NCI-H128 (cell line): ENCODE measurements around the gene RPL22.

ENCODE experiments used
- DNase-seq: peaks from one replicate; lab custom pipeline; 2025; ENCODE audit not compliant: unreplicated experiment; lab: John Stamatoyannopoulos, UW

The RPL22 gene

GRCh38 chr1:6157132-6157527, 42.3 kb downstream of the RPL22 start:
- no peak for DNase-seq

DNA sequence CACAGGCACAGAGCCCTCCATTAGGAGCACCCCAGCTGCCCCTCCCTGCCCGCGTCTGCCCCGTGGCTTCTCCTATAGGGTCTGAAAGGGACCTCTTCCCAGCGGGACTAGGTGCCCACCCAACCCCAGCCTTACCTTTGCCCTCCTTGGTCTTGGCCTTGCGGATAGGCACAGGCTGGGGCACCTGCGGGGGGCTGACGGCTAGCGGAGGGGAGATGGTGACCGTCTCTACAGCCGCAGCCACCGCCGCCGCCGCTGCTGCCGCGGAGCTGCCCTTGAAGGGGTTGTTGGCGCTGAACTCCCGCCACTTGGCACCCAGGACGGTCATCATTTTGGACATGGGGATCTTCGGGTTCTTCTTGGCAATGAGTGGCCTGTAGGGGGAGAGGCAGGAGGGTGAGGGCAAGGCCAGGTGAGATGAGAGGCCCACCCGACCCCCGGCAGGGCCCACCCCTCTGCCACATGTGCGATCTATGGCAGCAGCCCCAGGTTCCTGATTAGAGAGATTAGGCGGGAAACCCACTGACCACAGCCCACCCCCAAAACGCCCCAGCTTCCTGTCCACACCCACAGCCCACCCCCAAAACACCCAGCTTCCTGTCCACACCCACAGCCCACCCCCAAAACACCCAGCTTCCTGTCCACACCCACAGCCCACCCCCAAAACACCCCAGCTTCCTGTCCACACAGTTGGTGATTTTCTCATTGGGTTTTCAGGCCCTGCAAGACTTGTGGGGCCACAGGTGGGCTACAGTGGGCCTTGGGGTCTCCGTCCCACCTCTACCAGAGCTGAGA, 44.7 kb downstream of the RPL22 start:
- DNase-seq: no peak

- DNase-seq: no peak
Observed at GRCh38 chr1:6152882-6153281, 46.5 kb downstream of the RPL22 start.

DNA sequence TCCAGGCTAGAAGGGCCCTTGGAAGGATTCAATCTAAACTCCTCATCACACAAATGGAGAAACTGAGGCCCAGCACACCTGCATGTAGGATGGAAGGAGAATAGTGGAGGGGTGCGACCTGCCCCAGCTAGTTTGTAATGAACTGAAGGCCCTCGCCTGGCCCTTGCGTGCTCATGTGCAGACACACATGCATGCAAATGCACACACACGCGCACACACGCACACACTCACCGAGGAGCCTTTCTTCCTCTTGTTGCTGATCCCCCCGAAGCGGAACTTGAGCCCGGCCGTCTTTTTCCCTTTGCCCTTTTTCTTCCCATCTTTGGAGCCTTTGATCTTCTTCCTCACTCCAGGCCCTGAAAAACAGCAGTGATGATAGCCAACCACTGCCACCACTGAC, 47.2 kb downstream of the RPL22 start:
- no peak for DNase-seq

DNA sequence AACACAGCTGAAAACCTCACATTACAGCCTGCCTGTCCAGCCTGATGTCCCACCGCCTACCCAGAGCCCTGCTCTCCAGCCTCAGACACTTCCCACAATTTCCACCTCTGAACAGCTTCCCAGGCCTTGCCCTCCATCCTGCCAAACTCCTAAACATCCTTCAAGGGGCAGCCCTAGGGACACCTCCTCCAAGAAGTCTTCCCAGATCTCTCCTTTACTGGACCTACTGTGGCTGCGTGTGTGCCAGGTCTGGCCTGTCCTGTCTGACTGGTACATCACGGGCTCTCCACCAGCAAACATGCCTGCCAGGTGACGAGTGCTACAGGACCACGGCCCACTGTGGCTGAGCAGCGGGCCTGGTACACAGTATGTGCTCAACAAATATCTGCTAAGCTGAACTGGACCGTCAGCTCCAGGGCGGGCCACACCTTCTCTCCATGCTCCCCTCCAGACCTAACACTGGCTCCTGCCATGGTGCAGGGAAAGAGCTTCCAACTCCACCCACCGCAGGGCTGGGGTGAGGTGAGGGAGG, 48.0 kb downstream of the RPL22 start:
- no peak for DNase-seq

DNA sequence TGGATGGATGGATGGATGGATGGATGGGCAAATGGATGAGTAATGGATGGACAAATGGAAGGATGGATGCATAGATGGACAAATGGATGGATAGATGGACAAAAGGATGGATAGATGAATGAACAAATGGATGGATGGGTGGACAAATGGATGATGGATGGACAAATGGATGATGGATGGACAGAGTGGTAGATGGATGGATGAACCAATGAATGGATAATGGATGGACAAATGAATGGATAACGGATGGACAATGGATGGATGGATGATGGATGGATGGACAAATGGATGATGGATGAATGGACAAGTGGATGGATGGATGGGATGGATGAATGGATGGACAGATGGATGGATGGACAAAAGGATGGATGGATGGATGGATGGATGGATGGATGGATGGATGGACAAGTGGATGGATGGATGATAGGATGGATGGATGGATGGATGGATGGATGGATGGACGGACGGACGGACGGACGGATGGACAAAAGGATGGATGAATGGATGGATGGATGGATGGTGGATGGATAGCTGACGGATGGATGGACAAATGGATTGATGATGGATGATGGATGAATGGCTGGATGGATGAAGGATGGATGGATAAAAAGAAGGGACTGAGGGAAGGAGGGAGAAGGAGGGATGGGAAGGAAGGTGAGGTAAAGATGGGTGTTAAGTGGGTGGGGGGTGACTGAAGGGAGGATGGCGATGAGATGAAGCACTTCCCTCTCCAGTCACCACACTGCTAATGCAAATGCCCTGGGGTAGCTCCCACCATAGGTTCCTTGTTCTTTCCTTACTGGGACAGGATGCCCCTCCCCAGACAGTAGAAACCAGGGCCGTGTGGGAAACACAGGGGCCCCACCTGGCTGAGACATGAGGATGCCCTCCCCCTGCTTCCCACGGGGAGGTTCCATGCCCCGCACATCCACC, 49.1 kb downstream of the RPL22 start:
- no peak for DNase-seq

DNA sequence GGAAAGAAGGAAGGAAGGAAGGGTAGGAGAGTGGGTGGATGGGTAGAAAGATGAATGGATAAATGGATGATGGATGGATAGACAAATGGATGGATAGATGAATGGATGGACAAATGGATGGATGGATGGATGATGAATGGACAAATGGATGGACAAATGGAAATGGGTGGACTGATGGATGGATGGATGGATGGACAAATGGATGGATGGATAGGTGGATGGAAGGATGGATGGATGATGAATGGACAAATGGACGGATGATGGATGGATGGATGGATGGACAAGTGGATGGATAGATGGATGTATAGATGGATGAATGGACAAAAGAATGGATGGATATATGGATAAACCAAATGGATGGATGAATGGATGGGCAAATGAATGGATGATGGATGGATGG, 49.8 kb downstream of the RPL22 start:
- DNase-seq: no peak

GRCh38 chr1:6148497-6149241, 50.7 kb downstream of the RPL22 start:
- DNase-seq: peak; percentile 40

DNA sequence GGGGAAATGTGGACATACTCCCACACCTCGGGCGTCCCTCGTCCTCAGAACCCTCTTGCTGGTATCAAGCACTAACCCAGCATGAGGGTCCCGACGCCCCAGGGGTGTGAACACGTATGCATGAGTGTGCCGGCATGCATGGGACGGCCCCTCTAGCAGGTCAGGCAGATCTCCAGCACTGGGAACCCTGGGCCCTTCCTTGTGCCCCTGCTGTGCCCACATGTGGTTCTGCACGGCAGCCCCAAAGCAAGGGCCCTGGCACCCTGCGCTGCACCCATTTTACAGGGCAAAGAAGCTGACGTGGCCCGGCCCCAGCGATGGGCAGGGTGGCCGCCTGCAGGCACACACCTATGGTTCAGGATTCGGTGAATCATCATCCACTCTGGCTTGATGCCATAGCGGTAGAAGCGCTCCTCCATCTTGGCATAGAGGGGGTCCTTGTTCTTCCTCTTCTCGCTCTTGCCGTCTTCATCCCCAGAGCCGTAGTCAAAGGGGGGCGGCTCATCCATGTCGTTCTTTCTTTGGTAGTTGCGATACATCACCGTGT, 53.5 kb downstream of the RPL22 start:
- no peak for DNase-seq

DNA sequence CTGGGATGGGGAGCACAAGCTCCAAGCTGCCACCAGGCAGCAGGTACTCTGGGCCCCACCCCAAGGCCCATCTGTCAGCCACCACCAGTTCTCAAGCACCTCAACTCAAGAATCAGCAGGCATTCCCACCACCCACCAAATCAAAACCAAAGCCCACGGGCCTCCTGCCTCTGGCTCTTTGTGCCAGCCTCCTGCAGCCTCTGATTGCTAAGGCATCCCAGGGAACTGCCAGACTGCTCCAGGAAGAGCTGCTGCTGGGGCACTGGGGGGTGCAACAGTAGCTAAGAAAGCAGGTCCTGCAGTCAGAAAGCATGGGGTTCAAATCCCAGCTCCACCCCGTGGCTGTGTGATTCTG, 54.0 kb downstream of the RPL22 start:
- DNase-seq: no peak

GRCh38 chr1:6144647-6145395, 54.6 kb downstream of the RPL22 start:
- DNase-seq: no peak

DNA sequence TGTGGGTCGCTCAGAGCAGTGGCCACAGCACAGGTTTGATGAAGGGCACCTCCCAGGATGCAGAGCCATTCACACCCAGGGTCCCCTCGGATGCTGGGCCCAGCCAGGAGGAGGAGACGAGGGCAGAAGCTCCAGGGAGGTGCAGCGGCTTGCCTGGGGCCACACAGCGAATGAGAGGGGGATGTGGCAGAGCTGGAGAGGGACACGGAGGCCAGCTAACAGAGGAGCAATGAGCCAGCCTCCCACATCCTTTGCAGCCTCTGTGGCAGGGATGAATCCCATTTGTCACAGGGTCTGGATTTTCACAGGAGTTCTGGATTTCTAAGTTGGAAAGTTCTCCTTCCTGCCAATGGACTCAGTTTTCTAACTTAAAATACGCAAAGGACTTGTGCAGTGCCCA, 55.2 kb downstream of the RPL22 start:
- DNase-seq: no peak

- DNase-seq: no peak
Observed at GRCh38 chr1:6143395-6143794, 56.0 kb downstream of the RPL22 start.

- DNase-seq: no peak
Observed at GRCh38 chr1:6142734-6143133, 56.7 kb downstream of the RPL22 start.

GRCh38 chr1:6142036-6142621, 57.3 kb downstream of the RPL22 start:
- DNase-seq: no peak

GRCh38 chr1:6141592-6141991, 57.8 kb downstream of the RPL22 start:
- DNase-seq: no peak

DNA sequence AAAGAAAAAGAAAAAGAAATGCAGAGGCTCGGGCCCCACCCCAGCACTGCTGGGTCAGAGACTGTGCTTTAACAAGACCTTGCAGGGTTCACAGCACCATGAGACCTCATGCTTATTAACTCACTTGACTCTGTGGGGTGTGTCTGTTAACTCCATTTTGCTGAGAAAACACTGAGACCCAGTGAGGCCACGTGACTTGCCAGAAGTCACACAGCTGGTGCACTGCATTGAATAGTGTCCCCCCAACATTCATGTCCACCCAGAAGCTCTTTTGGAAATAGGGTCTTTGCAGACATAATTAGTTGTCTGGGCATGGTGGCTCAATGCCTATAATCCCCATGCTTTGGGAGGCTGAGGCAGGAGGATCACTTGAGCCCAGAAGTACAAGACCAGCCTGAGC, 59.0 kb downstream of the RPL22 start:
- no peak for DNase-seq

DNA sequence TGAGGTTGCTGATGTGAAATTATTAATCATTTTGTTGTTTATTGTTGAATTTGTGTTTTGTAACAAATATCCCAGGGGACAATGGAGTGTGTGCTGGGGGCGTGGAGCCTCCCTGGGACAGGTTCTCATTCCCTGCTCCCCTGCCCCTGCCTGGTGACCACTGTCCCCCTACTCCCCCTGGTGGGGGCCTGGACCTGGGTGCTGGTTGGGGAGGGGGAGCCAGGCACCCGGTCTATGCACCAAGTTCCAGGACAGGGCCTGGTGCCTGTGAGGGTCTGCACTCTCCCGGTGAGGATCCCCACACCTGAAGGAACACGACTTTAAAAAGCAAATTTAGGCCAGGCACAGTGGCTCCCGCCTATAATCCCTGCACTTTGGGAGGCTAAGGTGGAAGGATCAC, 61.6 kb downstream of the RPL22 start:
- no peak for DNase-seq

- no peak for DNase-seq
Observed at GRCh38 chr1:6136516-6137220, 62.7 kb downstream of the RPL22 start.
